Activated CD4-positive, CD25-positive, alpha-beta regulatory T cell treated with anti-CD3 and anti-CD28 coated beads, Interleukin-2, amount 50 U/mL, for 24 hours (primary cell): Measurements from ENCODE around the gene TSSK1B.

ENCODE experiments used
- ATAC-seq, 2 donors: fragments of 150-1000 bp; cut with Tn5 transposase; one replicate each; pipeline ENCODE4 v1.10.0; 2021; ENCODE audit warnings: mild to moderate bottlenecking in 1 of 2, moderate library complexity in 1 of 2

TSSK1B gene

DNA sequence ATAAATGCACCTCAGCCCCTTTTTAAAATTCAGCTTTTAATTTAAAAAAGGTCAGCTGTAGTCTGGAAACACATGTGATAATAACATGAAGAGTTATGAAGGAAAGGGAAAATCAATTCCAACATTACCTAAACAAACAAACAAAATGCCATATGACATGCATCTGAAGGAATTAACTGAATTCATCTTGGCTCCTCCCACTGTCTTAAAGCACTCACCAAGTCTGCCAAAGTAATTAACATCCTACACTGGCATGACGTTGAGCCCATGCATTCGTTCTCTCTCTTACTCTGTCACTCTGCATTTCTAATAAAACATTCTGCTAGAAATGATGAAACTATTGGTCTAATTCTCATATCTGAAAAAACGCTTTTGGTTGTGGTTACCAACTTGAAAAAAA, 37.7 kb downstream of the TSSK1B start:
- ATAC-seq, result no peak

- no peak for ATAC-seq
Observed at GRCh38 chr5:113394658-113395057, 40.1 kb downstream of the TSSK1B start.

DNA sequence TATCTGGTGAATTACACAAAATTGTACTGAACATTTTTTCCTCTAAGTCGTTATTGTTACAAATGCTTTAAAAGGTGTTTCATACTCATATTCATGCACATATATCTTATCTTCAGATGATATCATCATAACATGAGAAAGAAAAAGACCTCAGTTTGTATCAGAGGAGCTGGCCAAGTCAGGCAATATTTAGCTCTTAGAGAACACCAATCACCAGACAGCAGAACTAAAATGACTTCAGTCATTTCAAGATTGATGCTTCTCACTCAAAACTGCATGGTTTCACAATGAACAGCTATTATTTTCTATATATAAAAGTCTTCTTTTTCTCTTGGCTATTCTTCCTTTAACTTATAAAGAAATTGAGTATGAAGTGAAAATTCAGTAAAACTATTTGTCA, 44.6 kb downstream of the TSSK1B start:
- peak; percentile 30 to 35 for ATAC-seq

- ATAC-seq, result no peak
Observed at GRCh38 chr5:113389116-113389515, 45.7 kb downstream of the TSSK1B start.

- no peak for ATAC-seq
Observed at GRCh38 chr5:113387844-113388243, 46.9 kb downstream of the TSSK1B start.

- ATAC-seq, result no peak
Observed at GRCh38 chr5:113384782-113385285, 50.0 kb downstream of the TSSK1B start.

DNA sequence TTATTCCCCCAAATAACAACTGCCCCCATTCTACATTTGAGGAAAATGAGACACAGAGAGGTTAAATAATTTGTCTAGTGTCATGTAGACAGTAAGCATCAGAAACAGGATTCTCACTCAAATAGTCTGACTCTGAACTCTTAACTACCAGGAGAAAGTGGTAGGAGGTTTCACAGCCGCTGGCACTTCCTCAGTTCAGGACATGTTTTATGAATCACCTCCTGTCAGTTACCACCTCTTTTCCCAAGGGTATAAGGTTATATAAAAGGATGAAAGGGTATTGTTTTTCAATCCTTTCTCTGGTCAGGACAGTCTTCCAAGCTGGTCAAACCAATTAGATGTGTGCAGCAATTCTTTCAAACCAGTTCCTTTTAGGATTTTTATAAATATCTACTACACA, 52.1 kb downstream of the TSSK1B start:
- ATAC-seq, result no peak
